ENCODE results near the gene LAMA2. TPM values are rescaled to one million over a fixed set of nuclear protein-coding genes. Genes with fewer than 3 reads are reported as not detected.

The LAMA2 gene
- polyA plus RNA-seq, 3 donors, result not detected

GRCh38 chr6:129302671-129303070, 419.7 kb downstream of the LAMA2 start:
- WGBS (ENCODE audit: insufficient coverage), result no CpG with 5 or more reads among the region's 2 CpGs

GRCh38 chr6:129306826-129307225, 423.9 kb downstream of the LAMA2 start:
- H3K9me3 Mint-ChIP-seq, result peaks cover 0 to 10% (median 4%) of the 10 kb centered on the region in 7 donors
- Histone ChIP-seq H3K27ac (ENCODE audit: low read depth in 1 of 2, low read length in 2 of 2) (no peak overlapping the region), H3K79me2 (ENCODE audit: insufficient read depth, low read length) (no peaks in the 10 kb centered on the region), H3K27me3 (ENCODE audit: control insufficient read depth in 2 of 2, insufficient read depth in 2 of 2, low read length in 2 of 2) (no peaks in the 10 kb centered on the region), H4K20me1 (ENCODE audit: insufficient read depth, low read length) (no peaks in the 10 kb centered on the region), H3K9ac (ENCODE audit: insufficient read depth, low read length, poor library complexity, severe bottlenecking) (no peak overlapping the region), H3K9me3 (replicated peaks in 1 of 2; ENCODE audit: control insufficient read depth in 1 of 2, insufficient read depth in 1 of 2, low read length in 2 of 2) (peaks cover 0 to 4% of the 10 kb centered on the region in 2 donors), H3K4me1 (ENCODE audit: control insufficient read depth in 1 of 2, insufficient read depth in 2 of 2, low read length in 2 of 2) (no peaks in the 10 kb centered on the region), H3K4me3 (replicated peaks in 1 of 3; ENCODE audit: low read depth in 2 of 3, low read length in 3 of 3) (no peak overlapping the region), H2AFZ (ENCODE audit: insufficient read depth, low read depth, low read length, poor library complexity, severe bottlenecking) (no peak overlapping the region), H3K4me2 (replicated peaks; ENCODE audit: extremely low read depth, low read length, poor library complexity, severe bottlenecking) (no peak overlapping the region), H3K36me3 (replicated peaks in 1 of 2; ENCODE audit: control insufficient read depth in 1 of 2, insufficient read depth in 2 of 2, low read length in 2 of 2) (no peaks in the 10 kb centered on the region)
- intact Hi-C loops (cut with micrococcal nuclease), result no loop called here
- no peak for TF ChIP-seq CTCF (IDR thresholded peaks at IDR 0.05)
- WGBS (ENCODE audit: insufficient coverage), result no CpG with 5 or more reads among the region's 1 CpG
- H3K4me1 Mint-ChIP-seq, result no peaks in the 10 kb centered on the region
- no peak for DNase-seq
- H3K27ac Mint-ChIP-seq, result no peak overlapping the region
- peaks cover 0 to 1% (median 0%) of the 10 kb centered on the region in 3 donors for H3K27me3 Mint-ChIP-seq (ENCODE audit: low read depth in 3 of 3)
- H3K4me3 Mint-ChIP-seq, result no peak overlapping the region
- no peaks in the 10 kb centered on the region for H3K36me3 Mint-ChIP-seq

More at GRCh38 chr6:129302671-129303070, 419.7 kb downstream of the LAMA2 start:
- Histone ChIP-seq H3K36me3 (replicated peaks in 1 of 2; ENCODE audit: control insufficient read depth in 1 of 2, insufficient read depth in 2 of 2, low read length in 2 of 2) (no peaks in the 10 kb centered on the region), H3K9ac (ENCODE audit: insufficient read depth, low read length, poor library complexity, severe bottlenecking) (no peak overlapping the region), H3K9me3 (replicated peaks in 1 of 2; ENCODE audit: control insufficient read depth in 1 of 2, insufficient read depth in 1 of 2, low read length in 2 of 2) (no peaks in the 10 kb centered on the region), H3K27me3 (ENCODE audit: control insufficient read depth in 2 of 2, insufficient read depth in 2 of 2, low read length in 2 of 2) (no peaks in the 10 kb centered on the region), H2AFZ (ENCODE audit: insufficient read depth, low read depth, low read length, poor library complexity, severe bottlenecking) (no peak overlapping the region), H3K4me3 (replicated peaks in 1 of 3; ENCODE audit: low read depth in 2 of 3, low read length in 3 of 3) (no peak overlapping the region), H3K27ac (ENCODE audit: low read depth in 1 of 2, low read length in 2 of 2) (no peak overlapping the region), H4K20me1 (ENCODE audit: insufficient read depth, low read length) (no peaks in the 10 kb centered on the region), H3K4me1 (ENCODE audit: control insufficient read depth in 1 of 2, insufficient read depth in 2 of 2, low read length in 2 of 2) (no peaks in the 10 kb centered on the region), H3K4me2 (replicated peaks; ENCODE audit: extremely low read depth, low read length, poor library complexity, severe bottlenecking) (no peak overlapping the region), H3K79me2 (ENCODE audit: insufficient read depth, low read length) (no peaks in the 10 kb centered on the region)
- Mint-ChIP-seq H3K4me1 (no peaks in the 10 kb centered on the region), H3K27me3 (ENCODE audit: low read depth in 3 of 3) (peaks cover 0 to 1% (median 0%) of the 10 kb centered on the region in 3 donors), H3K9me3 (no peaks in the 10 kb centered on the region), H3K4me3 (no peak overlapping the region), H3K27ac (no peak overlapping the region), H3K36me3 (no peaks in the 10 kb centered on the region)
- no peak for DNase-seq
- TF ChIP-seq CTCF (IDR thresholded peaks at IDR 0.05), result no peak
- intact Hi-C loops (cut with micrococcal nuclease), result no loop called here
